Astrocyte of the spinal cord (primary cell): ENCODE measurements around the gene MAT2A.

Experiments
- DNase-seq: peaks from one replicate; pipeline ENCODE4 v3.0.0; 2011; ENCODE audit warnings: low read depth, low spot score
- H3K4me3 ChIP-seq: 2 replicates; pipeline ENCODE4 v1.5.1; 2011; ENCODE audit warnings: low read depth, mild to moderate bottlenecking, low read length, moderate library complexity
- CTCF ChIP-seq: IDR thresholded peaks from 2 replicates; pipeline ENCODE4 v1.5.1; 2012; ENCODE audit warnings: low read depth, mild to moderate bottlenecking, low read length, inconsistent platforms
- in situ Hi-C: cut with HindIII; loops from 2 replicates; pipeline ENCODE4 v1.10.0; 2017; ENCODE audit warnings: low sequenced_read_pairs

MAT2A gene

GRCh38 chr2:85547859-85548607 is 9.1 kb downstream of the MAT2A start:
- no peak for DNase-seq
- no peak for TF ChIP-seq CTCF
- in situ Hi-C loops, result loop anchor here (25.0 kb wide), 1 partner anchor 136 kb away; the partner anchor contains the start of genes CAPG and SH2D6
- no peak overlapping the region for H3K4me3 ChIP-seq

- DNase-seq, result no peak
- TF ChIP-seq CTCF, result no peak
- H3K4me3 ChIP-seq, result no peak overlapping the region
- in situ Hi-C loops, result loop anchor here (25.0 kb wide), 1 partner anchor 136 kb away; the partner anchor contains the start of genes CAPG and SH2D6
These were observed 9.6 kb downstream of the MAT2A start for GRCh38 chr2:85548608-85548900.

- TF ChIP-seq CTCF, result no peak
- in situ Hi-C loops, result loop anchor here (25.0 kb wide), 1 partner anchor 137 kb away; the partner anchor contains the start of genes CAPG and SH2D6
These were observed 10.1 kb downstream of the MAT2A start for GRCh38 chr2:85549095-85549494.

GRCh38 chr2:85549826-85550225 is 10.9 kb downstream of the MAT2A start:
- H3K4me3 ChIP-seq, result no peak overlapping the region
- DNase-seq, result peak; percentile 89
- in situ Hi-C loops, result loop anchor here (25.0 kb wide), 1 partner anchor 138 kb away; the partner anchor contains the start of genes CAPG and SH2D6
- TF ChIP-seq CTCF, result no peak

More at GRCh38 chr2:85549095-85549494, 10.1 kb downstream of the MAT2A start:
- H3K4me3 ChIP-seq, result no peak overlapping the region
- DNase-seq, result no peak

- DNase-seq, result no peak
- in situ Hi-C loops, result no loop called here
- H3K4me3 ChIP-seq, result no peak overlapping the region
These were observed 11.5 kb downstream of the MAT2A start for GRCh38 chr2:85550486-85550885.

More at GRCh38 chr2:85550486-85550885, 11.5 kb downstream of the MAT2A start:
- TF ChIP-seq CTCF, result no peak
